ENCODE results near the gene WDR75. TPM values are rescaled to one million over a fixed set of nuclear protein-coding genes. Genes with fewer than 3 reads are reported as not detected.

The WDR75 gene
- total and polyA plus RNA-seq, 2 donors (not counting 3 experiments of a cell fraction or from before 2014, with no cell fraction given): 17.4 to 44.8 TPM

DNA sequence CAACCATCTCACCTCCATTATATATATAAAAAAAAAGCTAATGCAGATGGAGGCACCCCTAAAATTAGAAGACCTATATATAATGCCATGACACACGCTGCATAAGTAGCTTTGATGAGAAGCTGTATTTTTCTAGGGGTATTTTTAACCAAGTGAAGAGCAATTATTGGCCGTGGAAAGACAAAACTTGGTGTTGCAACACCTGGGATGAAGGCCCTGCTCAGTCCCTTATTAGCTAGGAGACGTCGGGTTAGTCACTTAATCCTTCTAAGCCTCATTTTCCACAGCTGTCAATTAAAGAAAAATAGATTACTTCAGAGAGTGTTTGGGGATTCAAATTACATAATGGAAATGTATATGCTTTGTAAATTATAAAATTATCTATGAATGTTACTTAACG is 63.0 kb downstream of the WDR75 start:
- no peak overlapping the region for H3K4me2 ChIP-seq (ENCODE audit: insufficient read depth, low read length)
- no peaks in the 10 kb centered on the region for H3K9me3 ChIP-seq (replicated peaks; ENCODE audit: control insufficient read depth, insufficient read depth, low read length)
- ChIA-PET CTCF (interaction anchor here (0.9 to 1.5 kb wide), 2 partner anchors 9 to 15 kb away, joined by 3 read pairs; no protein-coding TSS in a partner anchor), POLR2A (no interaction called here)
- no peak overlapping the region for H3K27ac ChIP-seq (ENCODE audit: insufficient read depth, low read depth, low read length)
- no peak overlapping the region for H3K4me3 ChIP-seq (replicated peaks in 1 of 3; ENCODE audit: insufficient read depth in 1 of 3, low read depth in 1 of 3, low read length in 3 of 3)
- no peak for FAIRE-seq
- no peak overlapping the region for H2AFZ ChIP-seq (ENCODE audit: low read depth, low read length)
- no peaks in the 10 kb centered on the region for H3K27me3 ChIP-seq (ENCODE audit: control insufficient read depth in 2 of 2, insufficient read depth in 2 of 2, low read length in 2 of 2)
- H3K79me2 ChIP-seq (ENCODE audit: control insufficient read depth, insufficient read depth, low read length): no peaks in the 10 kb centered on the region
- dilution Hi-C loops (cut with MboI; ENCODE audit: extremely low pct_ligation_motif_present, low sequenced_read_pairs): no loop called here
- H3K4me1 ChIP-seq (ENCODE audit: control insufficient read depth, extremely low read depth, insufficient read depth, low read length): no peaks in the 10 kb centered on the region
- no peaks in the 10 kb centered on the region for H4K20me1 ChIP-seq (replicated peaks; ENCODE audit: control insufficient read depth, extremely low read depth, insufficient read depth, low read length)
- TF ChIP-seq POLR2A (IDR thresholded peaks at IDR 0.05; ENCODE audit: low read depth, low read length) (no peak), MYC (IDR thresholded peaks at IDR 0.05; ENCODE audit: low read depth, low read length) (no peak), POLR2AphosphoS5 (IDR thresholded peaks at IDR 0.05; ENCODE audit: insufficient read depth, low read depth, low read length) (no peak), GATA2 (IDR thresholded peaks at IDR 0.05; ENCODE audit: insufficient read depth, insufficient read length, low read depth, low read length) (no peak), JUN (IDR thresholded peaks at IDR 0.05; ENCODE audit: borderline replicate concordance, insufficient read depth, insufficient read length, low read depth) (no peak)
- TF ChIP-seq, protein P1, sequence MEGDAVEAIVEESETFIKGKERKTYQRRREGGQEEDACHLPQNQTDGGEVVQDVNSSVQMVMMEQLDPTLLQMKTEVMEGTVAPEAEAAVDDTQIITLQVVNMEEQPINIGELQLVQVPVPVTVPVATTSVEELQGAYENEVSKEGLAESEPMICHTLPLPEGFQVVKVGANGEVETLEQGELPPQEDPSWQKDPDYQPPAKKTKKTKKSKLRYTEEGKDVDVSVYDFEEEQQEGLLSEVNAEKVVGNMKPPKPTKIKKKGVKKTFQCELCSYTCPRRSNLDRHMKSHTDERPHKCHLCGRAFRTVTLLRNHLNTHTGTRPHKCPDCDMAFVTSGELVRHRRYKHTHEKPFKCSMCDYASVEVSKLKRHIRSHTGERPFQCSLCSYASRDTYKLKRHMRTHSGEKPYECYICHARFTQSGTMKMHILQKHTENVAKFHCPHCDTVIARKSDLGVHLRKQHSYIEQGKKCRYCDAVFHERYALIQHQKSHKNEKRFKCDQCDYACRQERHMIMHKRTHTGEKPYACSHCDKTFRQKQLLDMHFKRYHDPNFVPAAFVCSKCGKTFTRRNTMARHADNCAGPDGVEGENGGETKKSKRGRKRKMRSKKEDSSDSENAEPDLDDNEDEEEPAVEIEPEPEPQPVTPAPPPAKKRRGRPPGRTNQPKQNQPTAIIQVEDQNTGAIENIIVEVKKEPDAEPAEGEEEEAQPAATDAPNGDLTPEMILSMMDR (IDR thresholded peaks at IDR 0.05; ENCODE audit: extremely low read depth in 1 of 2, insufficient read depth in 1 of 2, low read depth in 1 of 2, low read length in 2 of 2): no peak
- TF ChIP-seq, protein P2, sequence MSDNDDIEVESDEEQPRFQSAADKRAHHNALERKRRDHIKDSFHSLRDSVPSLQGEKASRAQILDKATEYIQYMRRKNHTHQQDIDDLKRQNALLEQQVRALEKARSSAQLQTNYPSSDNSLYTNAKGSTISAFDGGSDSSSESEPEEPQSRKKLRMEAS (IDR thresholded peaks at IDR 0.05; ENCODE audit: insufficient read depth, insufficient read length): no peak
- H3K9ac ChIP-seq (replicated peaks; ENCODE audit: extremely low read depth, insufficient read depth, low read length): no peak overlapping the region
- no peak for DNase-seq (ENCODE audit: low read depth, low spot score)
- intact Hi-C loops (cut with micrococcal nuclease): no loop called here
- H3K36me3 ChIP-seq (ENCODE audit: control insufficient read depth in 2 of 2, extremely low read depth in 1 of 2, insufficient read depth in 2 of 2, low read length in 2 of 2): no peaks in the 10 kb centered on the region
- no TSS peak for BruUV-seq (replicated peaks)
- H3K9me1 ChIP-seq (replicated peaks; ENCODE audit: control insufficient read depth, extremely low read depth, insufficient read depth, low read length): no peaks in the 10 kb centered on the region

All from endothelial cell of umbilical vein (primary cell).